GM13977 (cell line): ENCODE measurements around the gene TUBGCP5.
"Not testable (repeated sequence)": the region's sequence is repeated elsewhere in the genome, so short reads cannot be mapped to it uniquely, and the experiment has no call there.

Source experiments
- DNase-seq: peaks from one replicate; pipeline ENCODE4 v3.0.0; 2012; ENCODE audit warnings: low spot score
- CTCF ChIP-seq: IDR thresholded peaks from 2 replicates; pipeline ENCODE4 v1.5.1; 2012; ENCODE audit warnings: mild to moderate bottlenecking, control low read depth; ENCODE audit not compliant: insufficient read depth; ENCODE audit errors: extremely low read depth, missing control alignments
- in situ Hi-C: fragments of 300-500 bp; cut with MboI; formaldehyde crosslinking; loops from one replicate; pipeline ENCODE4 v1.12.0; 2022; ENCODE audit warnings: low sequenced_read_pairs, low pct_unique_long_range_greater_than_20kb, mixed read lengths, inconsistent platforms; ENCODE audit not compliant: unreplicated experiment

The TUBGCP5 gene

GRCh38 chr15:23039143-23039916 is at the start of gene TUBGCP5:
Gene TUBGCP5 (minus strand): TSS chr15:23039569. CDS start chr15:23039543, 26 bp downstream.
- peak; percentile 97 for DNase-seq
- in situ Hi-C loops = no loop called here
- TF ChIP-seq CTCF = no peak

- TF ChIP-seq CTCF = no peak
- no peak for DNase-seq
- in situ Hi-C loops = no loop called here
Observed at GRCh38 chr15:23083115-23083514, 43.7 kb upstream of the TUBGCP5 start.

GRCh38 chr15:23081996-23082737 is 42.8 kb upstream of the TUBGCP5 start:
- in situ Hi-C loops, DNase-seq: not testable (repeated sequence)

- no peak for TF ChIP-seq CTCF
- DNase-seq = no peak
- in situ Hi-C loops = no loop called here
Observed at GRCh38 chr15:23081271-23081670, 41.9 kb upstream of the TUBGCP5 start.

- in situ Hi-C loops = no loop called here
- DNase-seq = no peak
- TF ChIP-seq CTCF = no peak
Observed at GRCh38 chr15:23079766-23080165, 40.4 kb upstream of the TUBGCP5 start.

GRCh38 chr15:23075927-23076326 is 36.6 kb upstream of the TUBGCP5 start:
- in situ Hi-C loops = no loop called here
- no peak for DNase-seq
- TF ChIP-seq CTCF = no peak

- no peak for TF ChIP-seq CTCF
- no peak for DNase-seq
- in situ Hi-C loops = no loop called here
Observed at GRCh38 chr15:23074684-23075083, 35.3 kb upstream of the TUBGCP5 start.
